ENCODE results near the gene GTF3C5.

Gene GTF3C5

DNA sequence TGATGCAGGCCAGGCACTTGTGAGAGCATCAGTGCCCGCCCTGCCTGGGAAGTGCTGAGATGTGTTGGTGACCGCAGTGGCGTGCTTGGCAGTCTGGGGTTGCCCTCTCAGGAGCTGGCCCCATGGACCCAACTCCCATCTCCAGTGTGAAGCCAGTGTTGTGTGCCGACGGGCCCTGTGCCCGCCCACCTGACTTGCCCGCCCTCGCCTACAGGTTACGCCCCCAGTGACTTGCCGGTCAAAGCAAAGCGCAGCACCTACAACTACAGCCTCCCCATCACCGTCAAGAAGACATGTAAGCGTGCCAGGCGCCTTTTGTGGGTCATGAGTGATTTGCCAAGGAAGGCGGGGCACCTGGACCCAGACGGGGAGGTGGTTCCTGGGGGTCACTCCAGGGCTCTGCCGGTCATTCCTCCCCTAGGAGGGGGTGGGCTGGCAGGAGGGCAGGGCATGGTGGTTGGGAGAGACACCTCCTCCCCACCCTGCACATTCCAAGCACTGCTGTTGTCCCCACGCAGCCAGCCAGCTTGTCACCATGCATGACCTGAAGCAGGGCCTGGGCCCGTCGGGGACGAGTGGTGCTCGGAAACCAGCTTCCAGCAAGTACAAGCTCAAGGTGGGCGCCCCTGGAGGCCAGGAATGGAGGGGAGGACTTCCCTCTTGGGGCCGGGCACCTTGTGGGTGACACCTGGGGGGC lies 23.5 kb downstream of the GTF3C5 start:
- TF ChIP-seq, protein P1, sequence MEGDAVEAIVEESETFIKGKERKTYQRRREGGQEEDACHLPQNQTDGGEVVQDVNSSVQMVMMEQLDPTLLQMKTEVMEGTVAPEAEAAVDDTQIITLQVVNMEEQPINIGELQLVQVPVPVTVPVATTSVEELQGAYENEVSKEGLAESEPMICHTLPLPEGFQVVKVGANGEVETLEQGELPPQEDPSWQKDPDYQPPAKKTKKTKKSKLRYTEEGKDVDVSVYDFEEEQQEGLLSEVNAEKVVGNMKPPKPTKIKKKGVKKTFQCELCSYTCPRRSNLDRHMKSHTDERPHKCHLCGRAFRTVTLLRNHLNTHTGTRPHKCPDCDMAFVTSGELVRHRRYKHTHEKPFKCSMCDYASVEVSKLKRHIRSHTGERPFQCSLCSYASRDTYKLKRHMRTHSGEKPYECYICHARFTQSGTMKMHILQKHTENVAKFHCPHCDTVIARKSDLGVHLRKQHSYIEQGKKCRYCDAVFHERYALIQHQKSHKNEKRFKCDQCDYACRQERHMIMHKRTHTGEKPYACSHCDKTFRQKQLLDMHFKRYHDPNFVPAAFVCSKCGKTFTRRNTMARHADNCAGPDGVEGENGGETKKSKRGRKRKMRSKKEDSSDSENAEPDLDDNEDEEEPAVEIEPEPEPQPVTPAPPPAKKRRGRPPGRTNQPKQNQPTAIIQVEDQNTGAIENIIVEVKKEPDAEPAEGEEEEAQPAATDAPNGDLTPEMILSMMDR (IDR thresholded peaks at IDR 0.05; ENCODE audit: insufficient read depth, low read depth, low read length, missing control alignments) = no peak
- DNase-seq (ENCODE audit: low read depth) = no peak
- H3K4me3 ChIP-seq (ENCODE audit: low read length) = no peak overlapping the region

DNA sequence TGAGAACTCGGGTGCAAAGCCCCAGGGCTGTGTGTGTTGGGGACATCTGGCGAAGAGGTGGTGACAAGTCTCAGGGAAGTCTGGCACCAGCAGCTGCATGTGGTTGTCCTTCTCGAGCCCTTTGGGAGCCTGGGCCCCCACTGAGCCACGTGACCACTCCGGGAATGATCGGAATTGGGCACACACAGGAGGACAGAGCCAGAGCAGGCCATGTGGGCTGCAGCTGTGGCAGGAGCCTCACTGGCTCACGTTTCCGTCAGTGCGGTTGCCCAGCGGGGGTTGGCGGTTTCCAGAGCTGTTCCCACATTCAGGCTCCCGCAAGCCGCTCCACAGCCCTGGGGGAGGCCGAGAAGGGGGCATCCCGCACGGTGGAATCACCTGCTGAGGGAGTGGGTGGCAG lies 24.2 kb downstream of the GTF3C5 start:
- H3K4me3 ChIP-seq (ENCODE audit: low read length) = no peak overlapping the region
- no peak for DNase-seq (ENCODE audit: low read depth)
- TF ChIP-seq, protein P1 (IDR thresholded peaks at IDR 0.05; ENCODE audit: insufficient read depth, low read depth, low read length, missing control alignments) = no peak

DNA sequence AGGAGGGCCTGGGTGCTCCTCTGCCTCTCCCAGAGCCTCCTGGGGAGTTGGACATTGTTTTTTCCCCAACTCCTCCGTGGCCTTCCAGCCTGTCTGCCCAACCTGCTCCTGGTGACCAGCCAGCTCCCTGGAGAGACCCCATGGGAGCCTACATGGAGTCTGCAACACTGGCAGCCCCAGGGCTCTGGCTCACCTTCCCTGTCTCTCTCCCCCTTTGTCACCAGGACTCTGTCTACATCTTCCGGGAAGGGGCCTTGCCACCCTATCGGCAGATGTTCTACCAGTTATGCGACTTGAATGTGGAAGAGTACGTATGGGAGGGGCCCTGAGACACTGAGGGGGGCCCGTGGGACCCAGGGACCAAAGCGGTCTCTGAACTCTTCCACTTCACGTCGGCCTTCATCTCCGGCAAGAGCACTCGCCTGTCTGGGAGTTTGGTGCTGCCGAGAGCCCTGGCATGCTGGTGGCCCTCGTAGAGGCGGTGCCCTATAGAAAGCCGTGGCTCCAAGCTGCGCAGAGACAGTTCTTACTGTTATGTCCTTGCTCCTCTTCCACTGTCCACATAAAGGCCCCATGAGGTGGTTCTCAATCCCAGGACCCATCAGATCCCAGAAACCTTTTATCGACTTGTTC lies 25.1 kb downstream of the GTF3C5 start:
- no peak overlapping the region for H3K4me3 ChIP-seq (ENCODE audit: low read length)
- TF ChIP-seq, protein P1 (IDR thresholded peaks at IDR 0.05; ENCODE audit: insufficient read depth, low read depth, low read length, missing control alignments) = no peak
- no peak for DNase-seq (ENCODE audit: low read depth)

DNA sequence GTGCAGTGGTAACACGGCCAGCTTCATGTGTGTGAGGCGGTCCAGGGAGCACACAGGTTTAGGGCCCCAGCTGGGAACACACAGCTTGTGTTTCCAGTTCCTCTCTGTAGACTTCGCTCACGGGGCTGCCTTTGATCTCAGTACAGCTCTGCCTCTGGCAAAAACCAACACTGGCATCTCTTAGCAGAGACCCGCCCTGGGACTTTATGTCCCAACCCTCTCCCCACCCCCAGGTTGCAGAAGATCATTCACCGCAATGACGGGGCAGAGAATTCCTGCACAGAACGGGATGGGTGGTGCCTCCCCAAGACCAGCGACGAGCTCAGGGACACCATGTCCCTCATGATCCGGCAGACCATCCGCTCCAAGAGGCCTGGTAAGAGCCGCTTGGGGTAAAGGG lies 25.7 kb downstream of the GTF3C5 start:
- TF ChIP-seq, protein P1 (IDR thresholded peaks at IDR 0.05; ENCODE audit: insufficient read depth, low read depth, low read length, missing control alignments) = no peak
- no peak overlapping the region for H3K4me3 ChIP-seq (ENCODE audit: low read length)
- no peak for DNase-seq (ENCODE audit: low read depth)

DNA sequence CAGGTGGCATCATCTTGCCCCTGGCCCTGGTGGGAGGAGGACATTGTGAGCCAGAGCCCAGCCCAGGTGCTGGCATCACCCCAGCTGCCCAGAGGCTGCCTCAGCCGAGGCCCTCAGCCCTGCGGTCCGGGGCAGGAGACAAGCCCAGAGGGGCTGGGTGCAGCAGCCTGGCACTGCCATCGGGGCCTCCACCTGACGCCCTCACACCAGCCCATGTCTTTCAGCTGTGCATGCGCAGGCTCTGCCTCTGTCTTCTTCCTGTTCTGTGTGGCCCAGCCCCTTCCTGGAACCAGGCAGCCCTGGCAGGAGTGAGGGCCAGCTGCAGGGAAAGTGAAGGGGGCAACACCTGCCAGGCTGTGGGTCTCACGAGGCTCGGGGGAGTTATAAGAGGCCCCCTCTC lies 26.2 kb downstream of the GTF3C5 start:
- TF ChIP-seq, protein P1 (IDR thresholded peaks at IDR 0.05; ENCODE audit: insufficient read depth, low read depth, low read length, missing control alignments) = no peak
- no peak for DNase-seq (ENCODE audit: low read depth)
- H3K4me3 ChIP-seq (ENCODE audit: low read length) = no peak overlapping the region

DNA sequence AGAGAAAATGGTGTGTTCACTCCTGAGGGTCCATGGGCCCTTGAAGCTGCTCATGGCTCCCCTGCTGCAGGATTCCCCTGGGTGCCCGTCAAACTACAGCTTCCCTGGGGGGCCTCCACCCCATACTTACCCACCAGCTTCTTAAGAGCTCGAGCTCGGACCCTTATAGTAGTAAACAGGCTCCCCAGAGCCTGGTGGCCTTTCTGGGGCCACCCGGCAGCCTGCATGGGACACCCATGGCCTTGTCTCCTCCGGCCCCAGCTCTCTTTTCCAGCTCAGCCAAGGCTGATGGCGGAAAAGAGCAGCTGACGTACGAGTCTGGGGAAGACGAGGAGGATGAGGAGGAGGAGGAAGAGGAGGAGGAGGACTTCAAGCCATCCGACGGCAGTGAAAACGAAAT lies 26.8 kb downstream of the GTF3C5 start:
- TF ChIP-seq, protein P1 (IDR thresholded peaks at IDR 0.05; ENCODE audit: insufficient read depth, low read depth, low read length, missing control alignments) = no peak
- DNase-seq (ENCODE audit: low read depth) = no peak
- H3K4me3 ChIP-seq (ENCODE audit: low read length) = no peak overlapping the region

DNA sequence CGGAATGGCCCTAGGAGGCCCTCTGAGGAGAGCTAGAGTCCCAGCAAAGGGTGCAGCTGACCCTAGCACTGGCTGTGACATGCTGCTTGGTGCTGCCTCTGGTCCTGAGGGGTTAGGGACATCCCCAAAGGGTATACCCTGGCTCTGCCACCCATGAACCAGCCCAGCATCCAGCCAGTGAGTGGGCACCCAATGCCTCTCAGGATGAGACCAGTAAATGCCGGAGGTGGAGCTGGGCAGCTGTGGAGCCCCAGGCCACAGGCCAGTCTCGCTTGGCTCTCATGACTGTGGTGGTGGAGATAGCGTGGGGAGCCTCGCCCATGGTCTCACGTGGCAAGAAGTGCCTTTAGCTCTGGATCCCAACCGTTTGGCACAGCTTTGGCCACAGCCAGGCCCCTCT lies 27.3 kb downstream of the GTF3C5 start:
- DNase-seq (ENCODE audit: low read depth) = no peak
- H3K4me3 ChIP-seq (ENCODE audit: low read length) = no peak overlapping the region
- TF ChIP-seq, protein P1 (IDR thresholded peaks at IDR 0.05; ENCODE audit: insufficient read depth, low read depth, low read length, missing control alignments) = no peak

Measured in epithelial cell of esophagus (primary cell).